GM23248 (cell line): ENCODE measurements around the gene CHST11.

Source experiments
- EZH2 ChIP-seq: fragments of 200-600 bp; sonication (generic); IDR thresholded peaks from 2 replicates; pipeline ENCODE4 v1.6.1; 2018; ENCODE audit warnings: antibody characterized with exemption, mild to moderate bottlenecking; ENCODE audit not compliant: insufficient read depth, poor library complexity, severe bottlenecking
- EZH2phosphoT487 ChIP-seq: fragments of 200-600 bp; sonication (generic); IDR thresholded peaks from 2 replicates; pipeline ENCODE4 v1.6.1; 2018; ENCODE audit warnings: antibody characterized with exemption, moderate library complexity, mild to moderate bottlenecking, low read depth; ENCODE audit not compliant: insufficient read depth

GRCh38 chr12:104526751-104527150 lies 70.0 kb downstream of the CHST11 start:
- TF ChIP-seq EZH2 = no peak
- no peak for TF ChIP-seq EZH2phosphoT487
